ENCODE measurements around the gene CALML5.

Gene CALML5

DNA sequence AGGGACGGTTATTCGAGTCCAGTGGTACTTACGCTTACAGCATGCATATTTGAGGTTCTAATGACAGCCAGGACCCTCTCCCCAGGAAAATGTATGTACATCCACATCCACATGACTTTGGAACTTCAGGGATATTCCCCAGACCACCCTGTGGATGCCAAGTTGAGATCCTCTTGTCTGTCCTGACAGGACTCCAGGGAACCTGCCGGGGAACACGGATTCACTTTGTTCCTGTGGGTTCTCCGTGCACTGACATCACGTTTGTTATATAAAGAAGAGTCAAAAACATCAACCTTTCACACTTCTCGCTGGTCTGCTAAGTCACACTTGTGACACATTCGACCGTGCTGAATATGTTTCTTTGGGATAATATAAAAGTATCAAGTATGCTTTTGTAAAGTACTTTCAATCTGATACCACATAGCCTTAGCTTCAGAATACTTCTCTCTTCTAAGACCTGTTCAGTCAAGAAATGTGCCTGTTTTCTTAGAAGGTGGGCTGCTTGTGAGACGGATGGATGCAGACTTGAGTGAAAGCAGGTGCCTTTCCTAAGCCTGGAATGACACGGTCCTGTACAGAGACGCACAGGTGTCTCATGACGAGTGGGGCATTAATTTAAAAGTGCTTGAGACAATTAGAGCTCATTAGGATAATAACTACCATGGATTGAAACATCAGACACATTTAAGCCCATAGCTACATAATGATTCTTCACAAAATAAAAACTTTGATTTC, 38.7 kb downstream of the CALML5 start:
- DNase-seq: no peak

DNA sequence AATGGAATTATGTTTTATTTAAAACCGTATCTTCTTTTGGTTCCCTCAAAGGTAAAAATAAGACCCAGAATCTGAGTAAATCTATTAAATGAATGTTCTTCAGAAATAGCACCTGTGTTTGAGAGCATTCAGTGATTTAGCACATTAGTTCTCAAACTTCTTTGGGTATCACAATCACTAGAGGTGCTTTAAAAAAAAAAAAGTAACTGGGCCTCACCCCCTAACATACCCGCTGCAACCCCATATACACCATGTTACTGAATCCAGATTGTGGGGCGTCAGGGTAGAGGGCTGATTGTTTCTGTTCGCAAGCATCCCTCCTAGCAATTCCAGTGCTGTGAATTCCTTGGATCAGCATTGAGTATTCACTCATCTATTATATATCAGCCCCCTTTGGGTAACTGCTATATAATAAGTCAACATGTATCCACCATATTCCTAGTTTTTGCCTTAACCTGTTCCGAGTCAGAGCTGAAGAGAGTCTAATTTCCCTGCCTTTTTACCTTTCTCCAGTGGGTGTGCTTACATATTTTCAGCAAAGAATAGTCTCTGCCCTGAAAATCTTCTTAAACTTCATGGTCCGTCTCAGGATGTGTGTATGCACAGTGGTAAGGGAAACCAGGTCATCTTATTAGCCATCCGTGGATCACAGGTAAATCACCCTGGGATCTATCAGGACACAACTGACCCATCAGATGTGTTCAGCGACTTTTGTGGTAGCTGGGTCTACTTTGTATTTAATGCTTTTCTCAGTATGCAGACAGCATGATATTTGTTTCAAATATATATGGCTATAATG, 40.2 kb downstream of the CALML5 start:
- DNase-seq: no peak

DNA sequence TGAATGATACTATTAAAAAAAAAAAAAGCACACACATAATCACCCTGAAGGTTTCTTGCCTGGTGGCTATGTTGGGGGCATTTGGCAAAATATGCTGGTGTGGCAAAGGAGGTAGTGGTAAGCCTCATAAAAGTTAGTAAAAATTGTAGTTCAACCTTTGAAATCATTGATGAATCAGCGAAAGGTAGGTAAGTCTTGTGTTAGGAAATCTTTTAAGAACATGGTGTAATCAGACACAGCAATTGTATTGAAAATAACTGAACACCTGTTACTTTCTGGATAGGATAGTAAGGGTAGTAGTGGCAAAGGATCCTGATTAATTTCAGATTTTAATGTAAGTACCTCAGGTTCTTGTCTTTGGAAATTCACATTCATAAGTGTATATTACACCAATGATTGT, 40.9 kb downstream of the CALML5 start:
- DNase-seq: no peak

DNA sequence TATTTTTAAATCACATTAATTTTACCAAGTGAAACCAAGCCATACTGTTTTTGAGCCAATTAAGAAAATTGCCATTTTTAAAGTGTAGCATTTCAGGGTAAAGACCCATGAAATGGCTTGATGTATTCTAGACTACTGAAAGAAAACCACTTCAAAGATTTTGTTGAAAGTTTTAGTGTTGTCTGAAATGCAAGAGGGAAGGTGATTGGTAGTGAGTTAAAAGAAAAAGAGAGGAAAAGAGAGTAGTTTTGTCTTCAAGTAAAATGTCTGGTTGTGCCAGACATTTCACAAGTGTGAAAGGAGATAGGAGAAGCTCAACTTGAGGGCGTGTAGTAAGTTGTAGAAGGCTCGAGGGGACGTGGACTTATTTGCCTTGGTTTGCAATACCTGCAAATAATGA, 41.6 kb downstream of the CALML5 start:
- DNase-seq: no peak

DNA sequence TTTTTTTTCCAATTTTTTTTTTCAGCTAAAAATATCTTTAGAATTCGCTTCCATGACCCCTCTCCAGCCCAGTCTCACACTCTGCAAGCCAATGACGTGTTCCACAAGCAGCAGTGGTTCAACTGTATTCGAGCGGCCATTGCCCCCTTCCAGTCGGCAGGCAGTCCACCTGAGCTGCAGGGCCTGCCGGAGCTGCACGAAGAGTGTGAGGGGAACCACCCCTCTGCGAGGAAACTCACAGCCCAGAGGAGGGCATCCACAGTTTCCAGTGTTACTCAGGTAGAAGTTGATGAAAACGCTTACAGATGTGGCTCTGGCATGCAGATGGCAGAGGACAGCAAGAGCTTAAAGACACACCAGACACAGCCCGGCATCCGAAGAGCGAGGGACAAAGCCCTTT, 42.8 kb downstream of the CALML5 start:
- DNase-seq: no peak

DNA sequence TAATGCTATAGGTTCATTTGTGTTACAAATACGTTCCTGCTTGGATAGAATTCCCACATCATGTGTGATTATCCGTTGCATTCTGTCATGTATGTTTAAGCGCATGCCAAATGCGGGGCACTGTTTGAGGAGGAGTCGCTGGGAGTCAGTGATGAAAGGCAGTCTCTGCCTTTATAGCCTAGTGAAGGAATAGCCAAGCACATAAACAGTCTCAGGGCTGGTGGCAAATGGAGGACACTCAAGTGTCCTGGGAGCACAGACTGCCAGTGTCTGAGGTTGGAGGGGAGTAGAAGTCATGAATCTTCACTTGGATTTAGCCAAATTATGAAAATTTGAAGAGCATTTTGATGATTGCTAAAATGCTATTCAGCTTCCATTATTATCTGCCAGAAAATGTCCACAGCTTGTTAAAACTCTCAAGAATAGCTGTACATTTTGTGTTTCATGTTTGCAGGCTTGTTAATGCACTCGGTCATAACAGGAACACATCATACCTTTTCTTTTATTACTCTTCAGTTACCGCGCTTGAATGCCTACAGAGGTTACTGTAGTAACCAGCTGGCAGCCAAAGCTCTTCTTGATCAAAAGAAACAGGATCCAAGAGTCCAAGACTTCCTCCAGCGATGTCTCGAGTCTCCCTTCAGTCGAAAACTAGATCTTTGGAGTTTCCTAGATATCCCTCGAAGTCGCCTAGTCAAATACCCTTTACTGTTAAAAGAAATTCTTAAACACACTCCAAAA, 45.5 kb downstream of the CALML5 start:
- no peak for DNase-seq

DNA sequence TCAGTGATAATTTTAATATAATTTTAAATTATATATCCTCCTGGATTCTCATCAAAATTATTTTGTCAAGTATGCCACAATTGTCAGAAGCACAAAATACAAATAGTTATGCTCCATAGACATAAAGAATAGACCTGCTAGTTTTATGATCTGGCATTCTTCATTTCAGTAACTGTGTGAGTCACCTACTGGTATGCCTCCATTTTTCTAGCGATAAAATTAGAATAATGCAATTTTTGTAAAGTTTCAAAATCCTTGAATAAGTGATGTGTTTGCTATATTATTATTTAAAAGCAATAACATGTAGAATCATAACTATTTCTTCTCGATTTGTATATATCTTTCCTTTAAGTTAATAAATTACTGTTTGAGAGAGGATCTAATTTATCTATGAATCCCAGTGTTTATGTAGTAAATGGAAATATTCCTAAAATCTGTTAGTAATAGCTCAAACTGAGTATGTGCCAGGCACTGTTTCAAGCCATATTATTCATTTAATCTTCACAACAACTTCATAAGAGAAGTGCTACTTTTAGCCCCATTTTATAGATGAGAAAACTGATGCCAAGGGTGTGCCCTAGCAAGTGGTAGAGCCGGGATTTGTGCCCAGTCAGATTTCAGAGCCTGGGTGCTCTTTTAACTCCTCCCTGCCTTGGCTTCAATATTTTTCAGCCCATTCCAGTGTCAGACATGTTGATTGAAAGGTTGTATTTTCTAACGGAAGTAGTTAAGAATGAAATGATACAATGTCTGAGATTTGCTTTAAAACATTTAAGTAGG, 48.6 kb downstream of the CALML5 start:
- DNase-seq: no peak

DNA sequence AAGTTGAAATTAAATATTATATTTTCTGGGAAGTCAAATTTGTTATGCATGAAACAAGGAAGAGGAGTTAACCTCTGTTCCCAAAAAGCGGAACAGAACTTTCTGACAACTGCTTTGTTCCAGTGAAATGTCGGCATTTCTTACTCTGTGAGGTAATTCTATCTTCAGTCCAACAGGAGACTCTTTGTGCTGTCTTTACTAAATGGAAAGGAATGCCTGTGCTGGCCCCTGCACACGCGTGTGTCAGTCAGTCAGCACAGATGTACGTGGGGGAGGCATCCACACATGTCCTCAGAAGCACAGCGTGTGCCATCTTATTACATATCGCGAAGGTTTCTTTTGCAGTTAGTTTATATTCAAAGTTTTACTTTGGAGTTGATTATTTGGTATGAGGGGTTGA, 49.5 kb downstream of the CALML5 start:
- DNase-seq: no peak

DNA sequence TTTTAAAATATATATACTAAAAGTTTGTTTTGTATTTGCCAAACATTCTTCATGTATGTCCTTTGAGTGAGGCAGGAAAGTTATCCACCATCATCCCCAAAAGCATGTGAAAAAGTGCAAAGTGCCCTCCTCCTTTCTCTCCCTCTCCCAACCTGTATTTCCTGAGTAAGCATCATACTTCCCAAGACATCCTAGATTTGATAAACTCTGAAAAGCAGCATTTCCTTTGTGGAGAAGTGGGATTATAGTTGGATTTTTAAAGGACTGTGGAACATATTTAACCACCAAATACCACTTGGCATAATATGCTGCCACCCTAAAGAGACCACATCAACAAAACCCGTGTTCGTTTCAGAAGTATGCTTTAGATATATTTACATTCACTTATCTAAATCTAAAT, 50.1 kb downstream of the CALML5 start:
- no peak for DNase-seq
